HepG2 (cell line): Measurements from ENCODE around the gene TMEM253. TPM values are rescaled to one million over a fixed set of nuclear protein-coding genes. Genes with fewer than 3 reads are reported as not detected.
A peak's percentile ranks its signal among the peaks of the same experiment; 100 is the strongest.

Experiments
- ASH2L ChIP-seq: fragments of 300-600, 200-600 bp; sonication (generic); IDR thresholded peaks from 2 replicates; pipeline ENCODE4 v1.7.0; 2017; ENCODE audit warnings: low read depth, mild to moderate bottlenecking, moderate library complexity, mixed read lengths, low read length; ENCODE audit not compliant: insufficient read length
- CCDC6 ChIP-seq: sonication (generic); formaldehyde crosslinking; IDR thresholded peaks from 2 replicates; pipeline ENCODE4 v1.8.1; 2022; ENCODE audit warnings: mild to moderate bottlenecking, missing genetic modification reagents, moderate library complexity
- CREB1 ChIP-seq, 2 experiments: fragments of 450-650 bp in 1 of 2; IDR thresholded peaks; 2 replicates each; pipeline ENCODE4 v1.6.1; 2016 to 2017; ENCODE audit warnings: control low read depth in 1 of 2, mild to moderate bottlenecking in 1 of 2, missing compliant biosample characterization in 1 of 2, missing genetic modification characterization in 1 of 2
- GATAD2A ChIP-seq: IDR thresholded peaks from 2 replicates; pipeline ENCODE4 v1.6.1; 2016
- GTF3A ChIP-seq: sonication (generic); formaldehyde crosslinking; conservative IDR thresholded peaks from 2 replicates; pipeline ENCODE4 v1.4.0; 2020; ENCODE audit warnings: mild to moderate bottlenecking, missing genetic modification reagents
- HNF4A ChIP-seq: sonication (generic); formaldehyde crosslinking; IDR thresholded peaks from 2 replicates; pipeline ENCODE4 v1.4.0; 2020; ENCODE audit warnings: missing genetic modification reagents
- HNF4G ChIP-seq, 2 experiments: sonication (generic) in 1 of 2; formaldehyde crosslinking in 1 of 2; IDR thresholded peaks; 2 replicates each; pipeline versions ENCODE4 v1.4.0 to v1.6.1; 2011 to 2020; ENCODE audit warnings: borderline replicate concordance in 2 of 2, low read depth in 2 of 2, mild to moderate bottlenecking in 2 of 2, low read length in 1 of 2, missing genetic modification reagents in 1 of 2, moderate library complexity in 1 of 2
- HOXA3 ChIP-seq: sonication (generic); formaldehyde crosslinking; IDR thresholded peaks from 2 replicates; pipeline ENCODE4 v1.5.0; 2020; ENCODE audit warnings: missing genetic modification reagents
- IKZF4 ChIP-seq: sonication (generic); formaldehyde crosslinking; IDR thresholded peaks from 2 replicates; pipeline ENCODE4 v1.5.1; 2020; ENCODE audit warnings: borderline replicate concordance, mild to moderate bottlenecking, low read depth, missing genetic modification reagents; ENCODE audit errors: not compliant biosample characterization
- IRF2 ChIP-seq: IDR thresholded peaks from 2 replicates; pipeline ENCODE4 v1.6.1; 2018; ENCODE audit warnings: missing genetic modification reagents, missing compliant biosample characterization
- KDM5B ChIP-seq: sonication (generic); formaldehyde crosslinking; IDR thresholded peaks from 2 replicates; pipeline ENCODE4 v1.4.0; 2020; ENCODE audit warnings: missing genetic modification reagents, mild to moderate bottlenecking, borderline replicate concordance
- KLF11 ChIP-seq: IDR thresholded peaks from 2 replicates; pipeline ENCODE4 v1.6.1; 2016; ENCODE audit warnings: missing compliant biosample characterization
- SIN3A ChIP-seq: IDR thresholded peaks from 2 replicates; pipeline ENCODE4 v1.6.1; 2011; ENCODE audit warnings: low read depth, mild to moderate bottlenecking, control low read depth, low read length, borderline replicate concordance
- THAP11 ChIP-seq: IDR thresholded peaks from 2 replicates; pipeline ENCODE4 v1.6.1; 2016; ENCODE audit warnings: missing biosample characterization, missing genetic modification reagents
- TSC22D2 ChIP-seq: sonication (generic); formaldehyde crosslinking; IDR thresholded peaks from 2 replicates; pipeline ENCODE4 v1.5.1; 2020; ENCODE audit warnings: missing genetic modification reagents, mild to moderate bottlenecking, borderline replicate concordance
- ZBTB7B ChIP-seq: sonication (generic); formaldehyde crosslinking; IDR thresholded peaks from 2 replicates; pipeline ENCODE4 v1.4.0; 2020; ENCODE audit warnings: missing genetic modification reagents
- ZFP41 ChIP-seq: sonication (generic); formaldehyde crosslinking; IDR thresholded peaks from 2 replicates; pipeline ENCODE4 v1.4.0; 2020; ENCODE audit warnings: mild to moderate bottlenecking, missing genetic modification reagents, borderline replicate concordance
- ZNF350 ChIP-seq: sonication (generic); formaldehyde crosslinking; IDR thresholded peaks from 2 replicates; pipeline ENCODE4 v1.4.0; 2020; ENCODE audit warnings: mild to moderate bottlenecking, low read depth, missing genetic modification reagents, borderline replicate concordance
- ZNF446 ChIP-seq: sonication (generic); formaldehyde crosslinking; IDR thresholded peaks from 2 replicates; pipeline ENCODE4 v1.5.0; 2020; ENCODE audit warnings: mild to moderate bottlenecking, missing genetic modification reagents
- ZNF563 ChIP-seq: sonication (generic); formaldehyde crosslinking; IDR thresholded peaks from 2 replicates; pipeline ENCODE4 v1.8.0; 2022; ENCODE audit warnings: mild to moderate bottlenecking, moderate library complexity, missing genetic modification reagents
- ZNF720 ChIP-seq: sonication (generic); formaldehyde crosslinking; IDR thresholded peaks from 2 replicates; pipeline ENCODE4 v1.4.0; 2020; ENCODE audit warnings: missing genetic modification reagents
- ZNF747 ChIP-seq: sonication (generic); formaldehyde crosslinking; IDR thresholded peaks from 2 replicates; pipeline ENCODE4 v1.8.1; 2023; ENCODE audit warnings: missing genetic modification reagents, mild to moderate bottlenecking, borderline replicate concordance
- ZNF782 ChIP-seq: sonication (generic); formaldehyde crosslinking; IDR thresholded peaks from 2 replicates; pipeline ENCODE4 v1.4.0; 2020; ENCODE audit warnings: missing genetic modification reagents, mild to moderate bottlenecking, borderline replicate concordance
- polyA plus RNA-seq, 8 experiments: library from polyadenylated mRNA; depleted of rRNA in 3 of 8; stranded (reverse) in 7 of 8; unstranded in 1 of 8; fragments of >200 nt; fragmentation: Illumina TruSeq in 4 of 8; extraction: Trizol in 4 of 8; gene quantifications; 2 replicates each; pipeline versions ENCODE4 v1.2.1 to v1.2.3, GENCODE V29; 2011 to 2016; ENCODE audit warnings: low read depth in 4 of 8, missing spikeins in 1 of 8, mixed read lengths in 1 of 8; ENCODE audit not compliant: insufficient read depth in 1 of 8
- total RNA-seq, 5 experiments: library from RNA; depleted of rRNA; stranded (reverse); fragments of >200 nt; fragmentation: Illumina TruSeq; extraction: Trizol; gene quantifications; 2 replicates each; pipeline ENCODE4 v1.2.3, GENCODE V29; 2016; ENCODE audit warnings: low read depth in 1 of 5
- TF ChIP-seq, protein P1 (sequence below): IDR thresholded peaks from 2 replicates; pipeline ENCODE4 v1.6.1; 2016; ENCODE audit warnings: low read depth, borderline replicate concordance
- TF ChIP-seq, protein P2 (sequence below): sonication (generic); formaldehyde crosslinking; IDR thresholded peaks from 2 replicates; pipeline ENCODE4 v1.5.1; 2020; ENCODE audit warnings: mild to moderate bottlenecking, missing genetic modification reagents, borderline replicate concordance

TMEM253 gene
- total and polyA plus RNA-seq, 2 of the 13 experiments (the other 11 are each of a cell fraction or from before 2014, with no cell fraction given) = 0.29 to 0.45 TPM

DNA sequence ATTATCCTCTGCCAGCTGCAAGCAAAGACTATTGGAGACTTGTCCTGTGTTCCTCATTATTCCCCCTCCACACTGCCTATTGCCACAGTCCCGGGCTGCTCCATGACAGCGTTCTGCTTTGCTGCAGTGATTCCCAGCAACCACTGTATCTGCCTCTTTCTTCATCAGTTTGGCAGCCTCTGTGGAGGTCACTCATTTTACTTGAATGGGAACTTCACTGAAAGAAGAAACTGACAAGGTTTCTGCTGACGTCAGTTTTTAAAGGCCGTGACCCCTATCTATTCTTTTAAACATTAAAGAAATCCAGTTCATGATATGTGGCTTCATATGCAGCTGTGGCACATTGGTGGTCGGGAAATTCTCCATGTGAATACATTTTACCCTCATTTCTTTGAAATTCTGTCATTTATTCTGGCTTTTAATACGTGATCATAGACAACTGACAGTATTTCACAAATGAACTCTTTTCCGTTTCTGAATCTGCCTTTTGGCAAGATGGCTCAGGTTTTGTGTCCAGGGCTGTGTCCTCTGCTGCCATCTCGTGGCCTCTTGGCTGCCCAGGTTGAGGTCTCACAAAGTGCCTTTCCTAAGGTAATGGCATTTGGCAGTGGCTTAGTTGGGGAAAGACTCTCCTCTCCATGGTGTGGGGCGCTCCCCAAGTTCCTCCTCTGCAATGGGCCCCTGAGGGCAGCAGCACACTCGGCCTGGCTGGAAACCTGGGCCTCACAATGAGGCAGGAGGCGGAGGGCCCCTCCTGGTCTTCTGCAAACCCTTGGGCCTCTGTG lies 5.8 kb downstream of the TMEM253 start (continued):
- TF ChIP-seq CREB1 (IDR thresholded peaks at IDR 0.05) = peak; percentile 86
- peak; percentile 47; the same call in 1 of the 2 replicates for TF ChIP-seq CREB1 (CRISPR knock-in tag; IDR thresholded peaks at IDR 0.05)
- TF ChIP-seq KLF11 (CRISPR knock-in tag) = peak; percentile 14; the same call in 1 of the 2 replicates
- 0 out of 2 replicates have a peak, but pooled peaks have one; percentile 65 for TF ChIP-seq GTF3A (CRISPR knock-in tag)
- no peak for TF ChIP-seq ZNF563 (CRISPR knock-in tag)
- TF ChIP-seq ASH2L = peak; percentile 54
- peak; percentile 80 for TF ChIP-seq THAP11 (CRISPR knock-in tag)
- peak; percentile 63; the same call in 1 of the 2 replicates for TF ChIP-seq TSC22D2 (CRISPR knock-in tag)
- TF ChIP-seq IRF2 (CRISPR knock-in tag) = peak; percentile 75
- peak; percentile 83; the same call in 1 of the 2 replicates for TF ChIP-seq ZNF350 (CRISPR knock-in tag)
- TF ChIP-seq ZNF446 (CRISPR knock-in tag) = no peak
- TF ChIP-seq ZFP41 (CRISPR knock-in tag) = no peak
- no peak for TF ChIP-seq IKZF4 (CRISPR knock-in tag)
- TF ChIP-seq CCDC6 (CRISPR knock-in tag) = no peak
- TF ChIP-seq HOXA3 = peak; percentile 52
- no peak for TF ChIP-seq ZNF782
- TF ChIP-seq, protein P1, sequence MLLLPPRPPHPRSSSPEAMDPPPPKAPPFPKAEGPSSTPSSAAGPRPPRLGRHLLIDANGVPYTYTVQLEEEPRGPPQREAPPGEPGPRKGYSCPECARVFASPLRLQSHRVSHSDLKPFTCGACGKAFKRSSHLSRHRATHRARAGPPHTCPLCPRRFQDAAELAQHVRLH (CRISPR knock-in tag) = peak; percentile 66; the same call in 1 of the 2 replicates
- no peak for TF ChIP-seq ZNF720 (CRISPR knock-in tag)
- peak; percentile 55 for TF ChIP-seq ZBTB7B (CRISPR knock-in tag)
- peak; percentile 58; the same call in 1 of the 2 replicates for TF ChIP-seq SIN3A
- TF ChIP-seq KDM5B (CRISPR knock-in tag) = peak; percentile 84; the same call in 1 of the 2 replicates
- TF ChIP-seq ZNF747 (CRISPR knock-in tag) = 0 out of 2 replicates have a peak, but pooled peaks have one; percentile 57
- TF ChIP-seq GATAD2A (CRISPR knock-in tag) = peak; percentile 83
- TF ChIP-seq, protein P2, sequence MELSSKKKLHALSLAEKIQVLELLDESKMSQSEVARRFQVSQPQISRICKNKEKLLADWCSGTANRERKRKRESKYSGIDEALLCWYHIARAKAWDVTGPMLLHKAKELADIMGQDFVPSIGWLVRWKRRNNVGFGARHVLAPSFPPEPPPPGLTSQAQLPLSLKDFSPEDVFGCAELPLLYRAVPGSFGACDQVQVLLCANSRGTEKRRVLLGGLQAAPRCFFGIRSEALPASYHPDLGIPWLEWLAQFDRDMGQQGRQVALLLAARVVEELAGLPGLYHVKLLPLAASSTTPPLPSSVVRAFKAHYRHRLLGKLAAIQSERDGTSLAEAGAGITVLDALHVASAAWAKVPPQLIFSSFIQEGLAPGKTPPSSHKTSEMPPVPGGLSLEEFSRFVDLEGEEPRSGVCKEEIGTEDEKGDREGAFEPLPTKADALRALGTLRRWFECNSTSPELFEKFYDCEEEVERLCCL (CRISPR knock-in tag) = no peak
- TF ChIP-seq HNF4G (IDR thresholded peaks at IDR 0.05; ENCODE audit: borderline replicate concordance, low read depth, low read length) = 0 out of 2 replicates have a peak, but pooled peaks have one; percentile 1
- TF ChIP-seq HNF4G (CRISPR knock-in tag; IDR thresholded peaks at IDR 0.05; ENCODE audit: borderline replicate concordance, low read depth) = 0 out of 2 replicates have a peak, but pooled peaks have one; percentile 52
- TF ChIP-seq HNF4A (CRISPR knock-in tag) = no peak
